Osteocyte (in vitro differentiated cells): ENCODE data around the gene ATP1B1. TPM values are rescaled to one million over a fixed set of nuclear protein-coding genes. Genes with fewer than 3 reads are reported as not detected.

Experiments used
- DNase-seq: peaks from one replicate; pipeline ENCODE4 v3.0.0; 2021; ENCODE audit warnings: mixed read lengths; ENCODE audit not compliant: unreplicated experiment; ENCODE audit errors: extremely low spot score
- H3K27ac Mint-ChIP-seq: one replicate; pipeline ENCODE4 v1.8.0; 2021; ENCODE audit warnings: mild to moderate bottlenecking, mixed read lengths; ENCODE audit not compliant: unreplicated experiment
- H3K27me3 Mint-ChIP-seq: one replicate; pipeline ENCODE4 v1.8.0; 2021; ENCODE audit warnings: mixed read lengths; ENCODE audit not compliant: unreplicated experiment
- H3K36me3 Mint-ChIP-seq: one replicate; pipeline ENCODE4 v1.8.0; 2021; ENCODE audit warnings: mixed read lengths; ENCODE audit not compliant: unreplicated experiment
- H3K4me1 Mint-ChIP-seq: one replicate; pipeline ENCODE4 v1.8.0; 2021; ENCODE audit warnings: mixed read lengths; ENCODE audit not compliant: unreplicated experiment
- H3K4me3 Mint-ChIP-seq: one replicate; pipeline ENCODE4 v1.8.0; 2021; ENCODE audit warnings: mild to moderate bottlenecking, moderate library complexity, mixed read lengths; ENCODE audit not compliant: unreplicated experiment
- H3K9me3 Mint-ChIP-seq: one replicate; pipeline ENCODE4 v1.8.0; 2021; ENCODE audit warnings: mixed read lengths; ENCODE audit not compliant: unreplicated experiment
- total RNA-seq: library from RNA; stranded (reverse); gene quantifications from 2 replicates; pipeline ENCODE4 v1.2.1, GENCODE V29; 2021
- TF ChIP-seq, protein P1 (sequence below): fragments of 200-600 bp; sonication (generic); IDR thresholded peaks from 2 replicates; pipeline ENCODE4 v1.5.0; 2021; ENCODE audit warnings: antibody characterized with exemption, mild to moderate bottlenecking, moderate library complexity

Gene ATP1B1
- total RNA-seq, 1 donor from 2014 or later: 42.0 TPM

DNA sequence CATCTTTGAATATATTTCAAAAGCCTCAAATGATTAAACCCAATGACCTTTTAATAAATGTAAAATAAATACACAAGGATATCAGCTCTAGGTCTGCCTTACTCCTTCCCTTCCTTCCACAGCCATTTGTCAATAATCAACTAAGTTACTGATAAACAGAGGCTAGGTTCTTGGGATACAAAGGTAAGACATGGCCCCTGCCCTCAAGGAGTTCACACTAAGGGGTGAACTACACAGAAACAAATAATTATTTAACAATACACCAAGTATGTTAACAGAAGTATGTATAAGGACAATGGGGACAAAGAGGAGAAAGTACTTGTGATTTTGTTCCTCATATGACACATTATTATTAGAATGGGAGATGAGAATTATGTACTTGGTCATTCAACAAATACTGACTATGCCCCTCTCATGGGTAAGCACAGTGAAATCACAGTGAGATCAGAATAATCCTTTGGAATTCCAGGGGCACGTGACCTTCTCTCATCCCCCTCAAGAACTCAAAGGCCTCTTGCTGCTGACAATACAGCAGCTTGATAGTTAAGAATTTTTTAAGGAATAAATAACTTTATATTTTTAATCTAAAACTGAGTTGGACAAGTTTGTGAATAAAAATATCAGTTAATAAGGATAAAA lies 40.2 kb downstream of the ATP1B1 start:
- no peaks in the 10 kb centered on the region for H3K9me3 Mint-ChIP-seq

GRCh38 chr1:169148472-169149252 lies 42.2 kb downstream of the ATP1B1 start:
- Mint-ChIP-seq H3K27me3 (no peaks in the 10 kb centered on the region), H3K4me1 (peaks cover 9% of the 10 kb centered on the region), H3K4me3 (no peak overlapping the region), H3K9me3 (no peaks in the 10 kb centered on the region), H3K27ac (no peak overlapping the region), H3K36me3 (no peaks in the 10 kb centered on the region)
- TF ChIP-seq, protein P1, sequence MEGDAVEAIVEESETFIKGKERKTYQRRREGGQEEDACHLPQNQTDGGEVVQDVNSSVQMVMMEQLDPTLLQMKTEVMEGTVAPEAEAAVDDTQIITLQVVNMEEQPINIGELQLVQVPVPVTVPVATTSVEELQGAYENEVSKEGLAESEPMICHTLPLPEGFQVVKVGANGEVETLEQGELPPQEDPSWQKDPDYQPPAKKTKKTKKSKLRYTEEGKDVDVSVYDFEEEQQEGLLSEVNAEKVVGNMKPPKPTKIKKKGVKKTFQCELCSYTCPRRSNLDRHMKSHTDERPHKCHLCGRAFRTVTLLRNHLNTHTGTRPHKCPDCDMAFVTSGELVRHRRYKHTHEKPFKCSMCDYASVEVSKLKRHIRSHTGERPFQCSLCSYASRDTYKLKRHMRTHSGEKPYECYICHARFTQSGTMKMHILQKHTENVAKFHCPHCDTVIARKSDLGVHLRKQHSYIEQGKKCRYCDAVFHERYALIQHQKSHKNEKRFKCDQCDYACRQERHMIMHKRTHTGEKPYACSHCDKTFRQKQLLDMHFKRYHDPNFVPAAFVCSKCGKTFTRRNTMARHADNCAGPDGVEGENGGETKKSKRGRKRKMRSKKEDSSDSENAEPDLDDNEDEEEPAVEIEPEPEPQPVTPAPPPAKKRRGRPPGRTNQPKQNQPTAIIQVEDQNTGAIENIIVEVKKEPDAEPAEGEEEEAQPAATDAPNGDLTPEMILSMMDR: no peak
- no peak for DNase-seq

More for the DNA sequence above, 40.2 kb downstream of the ATP1B1 start:
- Mint-ChIP-seq H3K4me1 (peaks cover 13% of the 10 kb centered on the region), H3K36me3 (no peaks in the 10 kb centered on the region), H3K27me3 (no peaks in the 10 kb centered on the region), H3K27ac (no peak overlapping the region), H3K4me3 (no peak overlapping the region)
- no peak for DNase-seq
- TF ChIP-seq, protein P1: no peak

DNA sequence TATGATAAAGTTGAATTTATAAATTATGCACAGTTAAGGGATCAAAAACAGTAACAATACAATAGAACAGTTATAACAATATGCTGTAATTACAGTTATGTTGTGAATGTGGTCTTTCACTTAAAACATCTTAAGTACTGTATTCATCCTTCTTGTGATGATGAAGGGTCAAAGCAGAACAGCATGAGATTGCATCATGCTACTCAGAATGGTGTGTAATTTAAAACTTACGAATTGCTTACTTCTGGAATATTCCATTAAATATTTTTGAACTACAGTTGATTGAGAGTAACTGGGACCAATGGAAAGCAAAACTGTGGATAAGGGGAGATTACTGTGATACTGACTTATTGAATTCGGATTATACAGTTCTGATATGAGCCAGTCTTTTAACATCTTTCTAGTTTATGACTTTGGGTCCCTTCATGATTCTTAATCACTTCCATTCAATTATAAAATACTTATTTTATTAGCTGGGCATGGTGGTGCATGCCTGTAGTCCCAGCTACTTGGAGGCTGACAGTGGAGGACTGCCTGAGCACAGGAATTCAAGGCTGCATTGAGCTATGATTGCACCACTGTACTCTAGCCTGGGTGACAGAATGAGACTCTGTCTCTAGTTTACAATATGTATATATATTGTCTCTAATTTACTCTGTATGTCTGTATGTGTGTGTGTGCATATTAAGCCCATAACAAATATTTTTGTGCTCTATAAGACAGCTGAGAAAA lies 43.2 kb downstream of the ATP1B1 start:
- Mint-ChIP-seq H3K9me3 (no peaks in the 10 kb centered on the region), H3K4me1 (peaks cover 9% of the 10 kb centered on the region)
- no peak for DNase-seq

GRCh38 chr1:169150641-169151337 lies 44.3 kb downstream of the ATP1B1 start:
- H3K4me1 Mint-ChIP-seq: peaks cover 9% of the 10 kb centered on the region
- H3K27me3 Mint-ChIP-seq: no peaks in the 10 kb centered on the region
- TF ChIP-seq, protein P1: no peak
- H3K9me3 Mint-ChIP-seq: no peaks in the 10 kb centered on the region
- H3K27ac Mint-ChIP-seq: no peak overlapping the region
- H3K36me3 Mint-ChIP-seq: no peaks in the 10 kb centered on the region
- H3K4me3 Mint-ChIP-seq: no peak overlapping the region
- no peak for DNase-seq

More for the DNA sequence above, 43.2 kb downstream of the ATP1B1 start:
- Mint-ChIP-seq H3K4me3 (no peak overlapping the region), H3K27ac (no peak overlapping the region), H3K27me3 (no peaks in the 10 kb centered on the region), H3K36me3 (no peaks in the 10 kb centered on the region)
- TF ChIP-seq, protein P1: no peak
